OCI-M1 (cell line): Measurements from ENCODE around the gene NKX3-2.

Source experiments
- DNase-seq: peaks from one replicate; lab custom pipeline; 2025; lab: John Stamatoyannopoulos, UW

NKX3-2 gene

DNA sequence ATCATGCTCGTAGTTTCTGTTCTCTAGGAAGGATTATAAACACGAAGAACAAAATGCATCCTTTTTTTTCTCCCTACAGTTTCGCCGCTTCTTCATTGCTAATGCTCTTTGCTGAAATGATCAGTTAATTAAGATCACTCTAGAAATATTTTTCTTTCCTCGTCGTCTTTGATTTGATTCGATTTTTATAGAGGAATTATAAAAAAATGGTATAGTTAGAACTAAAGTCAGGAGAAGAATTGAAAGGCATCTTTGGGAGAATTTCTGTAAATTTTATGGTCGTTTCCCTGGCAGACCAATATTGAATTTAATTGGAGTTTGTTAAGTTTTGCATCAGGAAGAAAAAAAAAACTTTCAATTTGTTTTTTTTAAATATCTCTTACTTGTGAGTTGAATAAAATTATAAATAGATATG is 1.1 kb upstream of the NKX3-2 start:
- no peak for DNase-seq

DNA sequence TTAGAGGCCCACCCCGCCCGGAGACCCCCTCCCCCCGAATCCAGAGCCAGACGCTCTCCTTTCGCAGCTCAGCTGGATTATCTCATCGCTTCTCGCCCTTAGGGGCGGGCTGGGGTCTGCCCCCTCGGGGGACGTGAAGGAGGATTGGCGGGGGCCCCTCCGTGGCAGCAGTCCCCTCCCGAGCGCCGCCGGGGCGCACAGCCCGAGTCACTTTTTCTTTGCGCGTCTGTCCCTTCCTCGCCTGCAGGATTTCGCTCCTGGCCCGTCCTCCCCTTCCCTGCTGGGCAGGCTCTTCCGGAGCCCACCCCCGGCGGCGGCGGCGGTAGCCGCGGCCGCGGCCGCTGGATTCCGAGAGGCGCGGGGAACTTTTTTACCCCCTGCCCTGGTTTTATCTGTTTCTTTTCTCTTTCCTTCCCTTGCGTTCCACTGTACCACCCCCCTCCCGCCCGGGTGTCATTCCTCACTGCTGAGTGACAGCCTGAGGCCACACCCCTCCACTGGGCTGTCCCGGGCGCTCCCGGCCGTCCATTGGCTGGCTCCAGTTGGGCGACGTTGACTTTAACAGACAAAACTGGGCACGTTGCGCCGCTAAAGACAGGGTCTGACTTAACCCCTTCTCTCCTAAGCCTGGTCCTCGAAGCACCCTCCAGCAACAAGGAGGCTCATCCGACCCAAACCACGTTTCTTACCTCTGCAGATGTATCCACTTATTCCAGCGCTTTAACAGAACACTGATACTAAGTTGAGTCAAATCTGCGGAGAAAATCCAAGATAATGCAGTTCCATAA is 492 bp upstream of the NKX3-2 start:
- DNase-seq, result peak; percentile 91

DNA sequence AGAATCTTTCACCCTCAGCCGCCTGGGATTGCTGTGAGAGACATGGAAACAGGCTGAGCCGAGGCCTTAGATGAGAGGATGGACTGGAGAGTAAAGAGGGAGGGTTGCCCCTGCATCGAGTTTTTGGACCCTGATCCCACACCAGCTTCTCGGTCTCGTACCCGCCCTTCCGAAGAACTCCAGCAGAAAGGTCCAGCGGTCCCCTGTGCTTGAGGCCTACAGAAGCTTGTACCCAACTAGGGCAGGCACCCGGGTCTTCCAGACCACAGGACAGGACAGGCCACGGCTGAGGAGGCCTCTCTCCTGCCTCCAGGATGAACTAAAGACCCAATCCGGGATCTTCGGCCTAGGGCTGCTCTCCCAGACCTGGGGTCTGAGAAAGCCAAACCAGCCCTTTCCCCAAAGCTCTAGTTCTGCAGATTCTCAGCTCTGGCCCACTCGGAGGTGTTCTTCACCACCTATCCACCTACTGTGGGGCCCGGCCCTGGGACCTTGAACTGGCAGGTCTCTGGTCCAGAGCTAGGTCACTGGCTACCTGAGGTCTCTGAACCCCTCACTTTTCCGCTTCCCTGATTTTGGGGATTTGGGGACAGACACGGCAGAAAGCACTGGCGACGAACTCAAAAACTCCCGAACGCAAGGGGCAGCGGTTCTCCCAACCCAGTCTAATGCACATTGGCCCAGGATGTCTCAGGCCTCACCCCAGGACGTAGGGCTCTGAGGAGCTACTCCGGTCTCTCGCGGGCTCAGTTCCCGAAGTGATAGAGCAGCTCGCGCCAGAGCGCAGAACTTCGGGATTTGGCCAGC is 1.1 kb downstream of the NKX3-2 start:
- no peak for DNase-seq

DNA sequence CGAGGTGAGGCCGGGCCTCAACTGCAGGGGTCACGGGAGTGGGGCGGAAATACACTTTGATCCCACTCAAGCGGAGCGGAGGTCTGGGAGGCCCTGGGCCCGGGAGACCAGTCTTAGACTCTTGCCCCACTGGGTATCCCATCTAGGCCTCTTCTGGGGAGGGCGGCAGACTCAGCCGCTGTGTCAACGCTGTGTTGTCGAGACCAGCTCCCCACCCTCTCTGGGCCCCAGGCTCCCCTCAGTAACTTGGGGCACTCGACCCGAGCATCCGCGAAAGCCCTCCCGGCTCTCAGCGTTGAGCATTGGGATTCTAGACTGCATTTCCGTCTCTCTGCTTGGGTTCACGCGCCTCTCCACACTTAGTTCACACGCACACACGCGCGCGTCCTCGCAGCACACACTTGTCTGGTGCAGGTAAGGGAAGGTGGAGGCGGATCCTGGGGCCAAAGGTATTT is 1.7 kb downstream of the NKX3-2 start:
- no peak for DNase-seq

DNA sequence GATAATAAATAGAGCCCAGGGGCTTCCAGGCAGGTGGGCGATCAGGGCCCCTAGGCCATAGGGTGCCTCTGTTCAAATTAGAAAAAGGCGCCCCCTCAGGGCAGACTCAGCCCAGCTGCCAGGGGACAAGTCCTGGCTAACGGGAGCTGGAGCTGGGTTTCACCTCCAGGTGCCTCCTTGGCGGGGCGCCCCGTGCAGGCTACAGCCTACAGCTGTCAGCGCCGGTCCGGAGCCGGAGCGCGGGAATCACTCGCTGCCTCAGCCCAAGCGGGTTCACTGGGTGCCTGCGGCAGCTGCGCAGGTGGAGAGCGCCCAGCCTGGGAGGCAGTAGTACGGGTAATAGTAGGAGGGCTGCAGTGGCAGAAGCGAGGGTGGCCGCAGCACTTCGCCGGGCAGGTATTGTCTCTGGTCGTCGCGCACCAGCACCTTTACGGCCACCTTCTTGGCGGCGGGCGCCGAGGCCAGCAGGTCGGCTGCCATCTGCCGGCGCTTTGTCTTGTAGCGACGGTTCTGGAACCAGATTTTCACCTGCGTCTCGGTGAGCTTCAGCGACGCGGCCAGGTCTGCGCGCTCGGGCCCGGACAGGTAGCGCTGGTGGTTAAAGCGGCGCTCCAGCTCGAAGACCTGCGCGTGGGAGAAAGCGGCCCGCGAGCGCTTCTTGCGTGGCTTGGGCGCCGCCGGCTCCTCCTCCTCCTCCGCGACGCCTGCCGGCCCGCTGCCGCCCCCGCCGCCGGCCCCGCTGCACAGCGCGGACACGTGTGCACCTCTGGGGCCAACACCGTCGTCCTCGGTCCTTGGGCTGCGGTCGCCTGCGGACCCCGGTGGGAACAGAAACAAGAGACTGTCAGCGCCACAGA is 2.4 kb downstream of the NKX3-2 start:
- no peak for DNase-seq

DNA sequence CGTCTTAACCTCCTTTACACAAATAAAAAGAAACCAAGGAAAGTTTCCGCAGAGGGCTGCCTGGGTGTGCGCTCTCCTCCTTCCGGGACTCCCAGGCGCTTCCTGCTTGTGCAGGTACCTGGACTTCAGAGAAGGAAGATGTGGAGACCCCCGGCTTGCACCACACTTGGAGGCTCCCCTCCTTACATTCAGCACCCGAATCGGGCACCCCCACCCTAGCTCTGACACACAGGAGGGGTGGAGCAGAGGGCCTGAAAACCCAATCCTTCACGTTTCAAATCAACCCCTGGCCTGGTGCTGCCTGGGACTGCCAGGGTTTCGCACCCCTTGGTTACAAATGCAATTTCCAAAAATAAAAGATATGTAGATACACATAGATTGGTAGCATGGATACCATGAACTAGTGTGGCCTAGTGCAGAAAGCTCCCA is 3.1 kb downstream of the NKX3-2 start:
- DNase-seq, result no peak

DNA sequence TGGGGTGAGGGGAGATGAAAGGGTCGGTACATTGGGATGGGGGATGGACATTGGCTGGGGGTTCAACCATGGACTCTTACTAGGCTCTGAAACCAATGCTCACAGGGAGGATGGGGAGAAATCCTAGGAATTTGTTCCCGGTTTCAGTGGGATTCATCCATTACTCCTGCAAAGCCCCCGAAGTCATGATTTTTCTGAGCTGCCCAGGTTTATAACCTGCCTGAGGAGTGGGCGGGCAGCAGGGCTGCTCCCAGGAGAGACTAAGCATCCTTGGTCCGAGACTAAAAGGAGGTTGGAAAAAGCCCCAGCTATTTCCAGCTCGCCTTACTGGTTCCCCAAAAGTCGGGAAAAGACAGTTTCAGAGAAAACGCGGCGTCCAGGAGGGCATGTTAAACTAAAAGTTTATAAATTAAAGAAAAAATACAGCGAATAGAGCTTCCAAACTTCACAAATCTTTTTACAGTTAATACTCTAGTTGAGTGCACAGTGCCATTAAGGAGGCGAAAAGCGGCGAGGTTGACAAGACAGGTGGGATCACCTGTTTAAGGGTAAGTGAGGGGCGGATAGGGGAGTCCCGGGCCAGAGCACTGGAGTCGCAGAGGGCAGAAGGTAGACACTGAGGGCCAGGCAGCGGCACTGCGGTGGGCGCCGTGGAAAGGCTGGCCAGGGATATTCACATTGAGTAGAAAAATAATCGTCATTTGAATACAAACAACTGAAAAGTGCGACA is 3.7 kb downstream of the NKX3-2 start:
- DNase-seq, result no peak

DNA sequence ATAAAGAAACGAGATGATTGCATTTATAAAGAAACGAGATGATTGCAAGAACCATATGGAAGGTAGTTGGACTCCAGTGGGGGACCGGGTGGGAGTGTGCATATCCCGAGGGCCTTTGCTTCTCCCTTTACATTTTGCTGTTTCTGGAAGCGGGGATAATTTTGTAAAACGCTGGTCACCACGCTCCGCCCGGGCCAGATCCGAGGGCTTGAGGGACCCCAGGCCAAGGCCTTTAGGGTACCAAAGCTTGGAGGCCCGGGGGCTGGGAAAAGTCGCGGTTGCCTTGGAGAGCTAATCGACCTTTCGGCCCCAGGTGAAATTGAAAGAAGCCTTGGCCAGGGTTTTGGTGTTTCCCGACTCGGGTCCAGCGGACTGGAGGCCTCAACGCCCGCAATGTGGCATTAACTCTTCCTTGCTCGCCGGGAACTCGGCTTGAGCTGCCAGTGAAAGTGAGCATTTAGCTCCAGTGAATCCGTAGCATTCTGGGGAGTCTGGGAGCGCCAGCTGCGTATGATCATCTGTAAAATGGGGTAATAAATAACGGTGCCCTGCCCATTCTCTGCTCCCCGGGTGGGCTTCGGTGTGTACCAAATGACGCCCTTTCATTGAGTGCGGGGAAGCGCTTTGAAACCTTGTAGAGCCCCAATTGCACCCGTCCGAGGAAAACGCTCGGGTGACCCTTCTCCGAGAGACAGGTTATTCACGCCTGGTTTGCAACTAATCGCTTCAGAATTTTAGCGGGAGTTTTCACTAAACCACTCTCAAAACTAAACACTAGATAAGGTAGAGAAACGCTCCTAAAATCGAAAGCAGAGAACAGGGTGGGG is 4.5 kb downstream of the NKX3-2 start:
- no peak for DNase-seq

DNA sequence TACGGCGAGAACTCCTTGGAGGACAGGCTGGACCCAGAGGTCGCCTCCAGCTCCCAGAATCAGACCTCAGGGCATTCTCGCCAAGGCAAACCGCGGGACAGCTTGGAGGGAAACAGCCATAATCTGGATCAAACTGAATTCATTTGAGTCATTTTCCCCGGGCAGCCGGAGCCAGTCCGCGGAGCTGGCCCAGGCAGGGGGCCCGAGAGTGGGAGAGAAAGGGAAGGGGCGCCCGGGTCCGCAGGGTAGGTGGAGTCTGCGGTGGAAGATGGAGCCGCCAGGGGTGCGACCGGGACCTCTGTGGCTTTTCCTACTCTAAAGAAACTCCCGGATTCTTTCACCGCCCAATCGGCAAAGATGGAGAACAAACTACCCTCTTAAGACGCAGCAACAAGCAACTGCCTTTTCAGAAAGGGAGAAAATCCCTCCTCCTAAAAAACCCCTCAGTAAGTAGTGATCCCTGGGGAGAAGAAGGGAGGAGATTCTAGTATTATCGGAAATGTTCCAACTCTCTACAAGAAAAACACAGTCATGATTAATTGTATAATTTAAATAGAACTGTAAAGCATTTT is 5.2 kb downstream of the NKX3-2 start:
- DNase-seq, result no peak

DNA sequence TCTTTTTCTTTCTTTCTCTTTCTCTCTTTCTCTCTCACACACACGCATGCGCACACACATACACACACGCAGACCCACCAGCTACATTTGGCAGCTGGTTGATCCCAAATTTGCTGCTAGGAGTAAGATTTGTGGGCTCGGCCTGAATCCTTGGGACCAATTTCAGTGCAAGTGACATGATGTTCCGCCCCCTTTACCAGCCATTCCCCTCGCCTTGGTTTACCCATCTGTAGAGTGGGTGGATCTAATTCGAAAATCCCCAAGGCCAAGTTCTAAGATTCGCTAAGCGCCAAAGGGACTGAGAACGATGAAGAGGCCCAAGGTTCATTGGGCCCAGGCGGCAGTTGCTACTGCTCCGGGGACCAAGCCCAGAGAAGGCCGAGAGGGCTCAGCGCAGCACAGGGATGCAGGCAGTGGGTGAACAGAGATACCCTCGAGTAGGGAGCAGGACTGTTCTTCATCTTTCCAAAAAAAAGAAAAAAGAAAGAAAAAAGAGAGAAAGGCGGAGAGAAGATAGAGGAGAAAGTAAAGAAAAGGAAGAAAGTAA is 5.8 kb downstream of the NKX3-2 start:
- DNase-seq, result no peak

DNA sequence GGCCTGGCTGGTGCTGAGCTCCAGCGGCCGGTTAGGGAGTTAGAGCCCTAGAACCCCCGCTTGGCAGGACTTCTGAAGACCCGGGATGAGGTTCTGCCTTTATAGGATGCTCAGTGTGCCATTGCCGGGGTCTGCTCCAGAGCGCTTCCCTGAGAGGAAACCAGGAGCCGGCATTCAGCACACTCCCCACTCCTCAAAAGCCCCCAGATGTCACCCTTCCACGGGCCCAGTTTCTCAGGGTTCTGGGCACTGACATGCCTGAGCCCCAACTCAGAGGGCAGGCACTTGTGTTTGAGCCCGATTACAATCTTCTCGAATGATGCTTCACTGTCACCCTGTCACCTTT is 6.5 kb downstream of the NKX3-2 start:
- no peak for DNase-seq

DNA sequence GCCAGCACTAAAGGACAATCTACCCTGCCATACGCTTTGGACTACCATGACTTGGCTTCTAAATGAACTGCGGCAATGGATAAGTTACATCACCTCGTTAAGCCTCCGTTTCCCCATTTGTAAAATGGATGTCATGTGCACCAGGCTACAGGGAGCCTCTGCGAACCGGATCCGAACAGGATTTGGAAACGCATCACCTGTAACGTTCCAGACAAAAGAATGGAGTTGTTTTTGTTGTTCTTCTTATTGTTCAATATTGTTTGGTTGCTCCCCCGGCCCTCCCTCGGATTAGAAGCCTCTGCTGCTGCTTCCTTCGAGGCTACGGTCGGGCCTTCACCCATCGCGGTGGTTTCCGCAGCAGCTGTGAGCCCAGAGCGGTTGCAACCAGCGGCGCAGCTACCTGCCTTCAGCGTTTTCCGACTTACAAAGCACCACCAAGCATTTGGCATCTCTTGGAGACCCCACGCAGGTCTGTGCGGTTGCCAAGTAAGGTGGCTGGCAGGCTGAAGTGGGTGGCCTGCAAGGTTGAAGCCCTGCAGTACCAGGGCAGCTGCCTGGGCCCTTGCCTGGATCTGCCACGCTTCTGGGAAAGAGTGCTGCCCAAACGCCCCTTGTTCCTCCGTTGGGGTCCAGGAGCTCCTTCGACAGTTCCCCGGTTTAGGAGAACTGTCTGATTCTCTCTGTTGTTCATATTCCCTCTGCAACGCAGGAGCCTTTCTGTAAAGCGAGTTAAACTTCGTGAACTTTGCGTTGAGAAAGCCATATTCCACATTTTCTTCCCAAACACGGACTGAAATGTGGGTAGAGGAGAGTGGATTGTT is 7.1 kb downstream of the NKX3-2 start:
- DNase-seq, result no peak

DNA sequence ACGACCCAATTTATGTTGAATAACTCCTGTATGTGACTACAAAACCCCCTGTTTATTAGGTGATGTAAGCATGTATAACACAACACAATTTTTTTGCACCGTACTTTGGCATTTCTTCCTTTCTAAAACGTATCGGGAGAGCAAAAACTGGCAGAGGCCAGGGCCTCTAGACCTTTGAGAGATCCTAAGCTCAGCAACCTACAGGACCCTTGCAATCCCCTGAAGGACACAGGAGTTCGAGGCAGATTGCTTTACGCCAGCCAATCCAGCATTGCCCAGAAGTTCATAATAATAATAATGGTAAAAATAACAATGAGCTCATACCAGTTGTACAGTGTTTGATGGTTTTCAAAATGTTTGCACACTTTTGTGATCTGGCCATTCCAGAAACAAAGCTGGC is 7.7 kb downstream of the NKX3-2 start:
- no peak for DNase-seq

DNA sequence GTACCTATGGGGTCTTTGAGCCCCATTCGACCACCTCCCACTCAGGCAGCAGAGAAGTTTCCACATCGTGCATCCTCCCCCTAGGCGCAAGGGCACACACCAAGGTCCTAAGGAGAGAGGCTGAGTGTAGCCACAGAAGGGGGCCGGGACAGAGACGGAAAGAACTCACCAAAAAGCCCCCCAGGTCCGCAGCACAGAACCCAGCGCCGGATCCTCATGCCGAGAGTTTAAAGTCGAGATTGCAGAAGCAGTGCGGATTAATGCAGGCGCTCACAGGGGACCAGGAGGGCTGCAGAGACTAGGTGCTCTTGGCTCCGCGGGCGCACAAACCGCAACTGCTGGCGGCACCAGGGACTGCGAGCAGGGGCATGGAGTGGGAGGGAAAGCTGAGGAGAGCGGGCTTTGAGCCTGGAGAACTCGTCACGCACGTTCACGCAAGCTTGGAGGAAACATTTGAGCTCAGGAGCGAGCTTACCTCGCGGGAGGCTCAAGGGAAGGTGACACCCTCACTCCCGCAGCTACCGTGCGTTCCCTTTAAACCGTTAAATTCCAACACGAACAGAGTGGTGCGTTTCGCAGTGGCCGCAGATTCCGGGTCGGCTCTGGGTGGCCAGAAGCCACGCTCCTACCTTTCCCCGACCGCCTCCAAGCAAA is 8.5 kb downstream of the NKX3-2 start:
- no peak for DNase-seq

DNA sequence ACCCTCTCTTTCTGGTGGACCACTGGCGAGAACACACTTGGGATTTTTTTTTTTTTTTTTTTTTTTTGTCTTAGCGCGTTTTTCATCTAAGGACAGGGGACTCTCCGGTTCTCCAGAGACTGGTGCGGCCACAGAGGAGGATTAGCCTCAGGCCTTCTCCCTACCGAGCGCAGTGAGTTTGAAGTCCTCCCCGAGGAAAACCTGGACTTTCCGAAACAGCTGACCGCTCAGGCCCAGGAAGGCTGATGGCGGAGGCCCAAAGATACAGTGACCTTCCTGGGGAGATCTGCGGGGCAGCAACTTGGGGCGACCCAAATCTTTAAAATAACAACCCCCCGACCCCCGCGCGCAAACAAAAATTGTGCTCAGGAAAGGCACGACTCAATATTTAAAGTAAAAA is 9.2 kb downstream of the NKX3-2 start:
- DNase-seq, result no peak

DNA sequence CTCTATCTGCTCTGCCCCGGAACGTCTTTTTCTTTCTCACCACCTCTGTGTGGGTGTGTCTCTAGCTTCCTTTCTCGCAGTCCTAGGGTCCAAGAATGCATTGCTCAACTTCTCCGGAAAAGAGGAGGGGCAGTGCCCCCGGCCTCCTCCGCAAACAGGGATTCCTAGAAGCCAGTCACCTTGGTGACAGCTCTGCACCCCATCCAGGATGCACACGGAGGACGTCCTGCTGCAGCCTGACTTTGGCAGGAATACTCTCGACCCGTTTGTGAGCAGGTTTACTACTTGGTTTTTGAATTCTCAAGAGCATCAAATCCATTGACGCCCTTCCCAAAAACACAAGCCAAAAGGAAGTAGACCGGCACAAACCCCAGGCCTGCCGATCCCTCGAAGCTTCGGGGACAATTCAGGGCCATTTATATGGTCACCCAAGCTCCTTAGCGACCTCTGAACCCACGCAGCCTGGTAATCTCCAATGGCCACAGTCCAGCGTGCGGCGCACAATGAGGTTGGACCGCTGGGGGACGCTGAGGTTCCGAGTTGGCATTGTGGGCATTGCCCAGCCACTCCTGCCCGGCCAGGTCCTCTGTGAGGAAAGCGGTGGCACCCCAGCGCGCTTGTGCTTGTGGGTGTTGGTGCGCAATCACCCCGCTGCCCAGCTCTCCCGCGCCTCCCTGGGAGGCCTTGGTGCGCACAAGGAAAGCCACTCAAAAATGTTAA is 9.8 kb downstream of the NKX3-2 start:
- DNase-seq, result no peak

DNA sequence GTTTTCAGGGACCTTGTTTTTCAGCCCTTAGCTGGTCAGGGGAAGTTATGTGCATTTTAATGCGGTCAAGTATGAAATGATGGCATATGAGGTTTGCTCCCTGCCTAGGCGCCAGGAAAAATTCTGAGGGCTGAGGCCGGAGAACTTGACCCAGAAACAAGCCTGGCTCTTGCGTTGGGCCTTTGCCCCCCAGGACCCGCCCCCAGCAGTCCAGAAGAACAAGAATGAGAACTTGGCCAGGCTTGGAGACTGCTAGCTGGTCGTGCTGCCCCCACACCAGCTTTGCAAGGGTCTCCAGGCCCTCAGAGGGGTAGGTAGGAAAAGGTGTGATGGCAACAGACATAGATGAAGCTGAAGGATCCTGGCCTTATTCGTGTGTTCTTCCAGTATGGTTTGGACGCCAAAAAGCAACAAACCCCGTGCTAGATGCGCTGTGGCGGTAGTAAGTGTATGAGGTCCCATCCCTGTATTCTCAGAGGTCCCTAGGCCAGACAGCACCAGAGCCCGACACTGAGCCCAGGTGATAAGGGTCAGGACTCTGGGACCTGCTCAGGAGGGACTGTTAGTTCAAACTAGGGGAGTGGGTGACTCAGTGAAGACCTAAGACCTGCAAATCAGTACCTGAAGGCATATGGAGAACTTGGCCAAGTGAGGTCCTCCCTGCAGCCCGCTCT is 10.5 kb downstream of the NKX3-2 start:
- DNase-seq, result no peak

DNA sequence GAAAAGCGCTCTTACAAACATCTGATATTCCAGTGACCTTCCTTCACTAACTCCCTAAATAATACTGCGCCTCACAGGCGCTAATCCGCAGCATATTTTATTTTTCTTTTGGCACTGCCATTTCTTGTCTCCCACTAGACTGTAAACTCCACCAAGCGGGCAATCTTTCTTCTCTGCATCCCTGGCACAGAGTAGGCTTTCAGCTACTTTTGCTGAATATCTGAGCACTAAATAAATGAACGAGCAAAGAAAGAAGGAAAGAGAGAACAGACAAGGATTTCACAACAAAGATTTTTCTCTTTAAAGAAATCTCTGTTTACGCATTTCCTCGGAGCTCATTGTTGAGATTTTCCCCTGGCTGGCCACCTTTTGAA is 12.7 kb downstream of the NKX3-2 start:
- no peak for DNase-seq
